H1 (cell line): Measurements from ENCODE around the gene TMEM54. TPM values are rescaled to one million over a fixed set of nuclear protein-coding genes. Genes with fewer than 3 reads are reported as not detected.

Experiments
- BACH1 ChIP-seq: IDR thresholded peaks from 2 replicates; pipeline ENCODE4 v1.6.1; 2012; ENCODE audit warnings: low read length, improper control_type of control experiment
- CHD7 ChIP-seq: fragments of 300-600 bp; sonication (generic); IDR thresholded peaks from 2 replicates; pipeline ENCODE4 v1.7.1; 2012; ENCODE audit warnings: low read length, moderate library complexity, mild to moderate bottlenecking, inconsistent platforms; ENCODE audit not compliant: insufficient replicate concordance
- CREB1 ChIP-seq: IDR thresholded peaks from 2 replicates; pipeline ENCODE4 v1.6.1; 2012; ENCODE audit warnings: inconsistent platforms
- HDAC2 ChIP-seq, 2 experiments: fragments of 300-600 bp in 1 of 2; sonication (generic) in 1 of 2; IDR thresholded peaks; 2 replicates each; pipeline ENCODE4 v1.6.1; 2011 to 2012; ENCODE audit warnings: low read depth in 2 of 2, low read length in 2 of 2, mild to moderate bottlenecking in 2 of 2, moderate library complexity in 2 of 2, borderline replicate concordance in 1 of 2, inconsistent platforms in 1 of 2
- NRF1 ChIP-seq: IDR thresholded peaks from 2 replicates; pipeline ENCODE4 v1.6.1; 2011; ENCODE audit warnings: mild to moderate bottlenecking, low read depth, low read length, improper control_type of control experiment
- polyA plus RNA-seq, 7 experiments: library from polyadenylated mRNA; depleted of rRNA in 3 of 7; stranded (reverse) in 5 of 7; unstranded in 2 of 7; fragments of >200 nt in 5 of 7; fragments of 200-250 nt in 2 of 7; gene quantifications; 1 replicate in 5 of 7; 2 replicates in 1 of 7; 4 replicates in 1 of 7; pipeline versions ENCODE4 v1.2.1 to v1.2.3, GENCODE V29; 2011 to 2013; ENCODE audit warnings: missing spikeins in 2 of 7, mixed read lengths in 2 of 7
- total RNA-seq: library from RNA; stranded (reverse); fragmentation: NEBNext Ultra II Directional; extraction: Animal tissue kit (Norgen Biotek cat#: 25700); gene quantifications from 2 replicates; pipeline ENCODE4 v1.2.1, GENCODE V29; 2021
- TF ChIP-seq, protein P1 (sequence below): IDR thresholded peaks from 2 replicates; pipeline ENCODE4 v1.6.1; 2011; ENCODE audit warnings: low read length, improper control_type of control experiment

TMEM54 gene
- total and polyA plus RNA-seq, 2 of the 8 experiments (the other 6 are each of a cell fraction or from before 2014, with no cell fraction given) = 9.5 to 58.7 TPM

GRCh38 chr1:32920833-32921232 is 19.6 kb upstream of the TMEM54 start (continued):
- TF ChIP-seq CHD7 (no peak), CREB1 (no peak), HDAC2 (IDR thresholded peaks at IDR 0.05; ENCODE audit: borderline replicate concordance in 1 of 2, low read depth in 2 of 2, low read length in 2 of 2) (no peak), BACH1 (no peak), NRF1 (no peak)
- TF ChIP-seq, protein P1, sequence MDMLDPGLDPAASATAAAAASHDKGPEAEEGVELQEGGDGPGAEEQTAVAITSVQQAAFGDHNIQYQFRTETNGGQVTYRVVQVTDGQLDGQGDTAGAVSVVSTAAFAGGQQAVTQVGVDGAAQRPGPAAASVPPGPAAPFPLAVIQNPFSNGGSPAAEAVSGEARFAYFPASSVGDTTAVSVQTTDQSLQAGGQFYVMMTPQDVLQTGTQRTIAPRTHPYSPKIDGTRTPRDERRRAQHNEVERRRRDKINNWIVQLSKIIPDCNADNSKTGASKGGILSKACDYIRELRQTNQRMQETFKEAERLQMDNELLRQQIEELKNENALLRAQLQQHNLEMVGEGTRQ = no peak
